GM12878 (cell line): ENCODE data around the gene ADARB1. TPM values are rescaled to one million over a fixed set of nuclear protein-coding genes. Genes with fewer than 3 reads are reported as not detected.

Source experiments
- ATAC-seq: fragments of 200-7000 bp; cut with Tn5 transposase; 3 replicates; pipeline ENCODE4 v1.9.1; 2020; ENCODE audit warnings: mild to moderate bottlenecking, moderate library complexity
- BruUV-seq: library from RNA; stranded (reverse); fragments of 400-500 nt; replicated peaks from 2 replicates; lab custom pipeline; 2021; lab: Mats Ljungman, UMichigan
- CTCF ChIA-PET: fragments of 300-600 bp; sonication (Branson Sonifier 250); formaldehyde crosslinking; extraction: SDS; loops from one replicate; lab custom pipeline; 2021; ENCODE audit warnings: inconsistent platforms; lab: Yijun Ruan, JAX
- POLR2A ChIA-PET: fragments of 350-600 bp; formaldehyde crosslinking; extraction: SDS; loops from one replicate; lab custom pipeline; 2021; ENCODE audit warnings: inconsistent platforms; lab: Charles Lee
- RAD21 ChIA-PET: fragments of 300-600 bp; sonication (Branson Sonifier 250); formaldehyde crosslinking; loops from one replicate; lab custom pipeline; 2023; ENCODE audit warnings: antibody characterized with exemption; ENCODE audit not compliant: unreplicated experiment; lab: Charles Lee
- SMC1A ChIA-PET: fragments of 300-600 bp; sonication (Branson Sonifier 250); formaldehyde crosslinking; loops from one replicate; lab custom pipeline; 2023; ENCODE audit not compliant: unreplicated experiment, uncharacterized antibody; lab: Charles Lee
- DNase-seq: peaks from one replicate; pipeline ENCODE4 v3.0.0-alpha.2; 2011; ENCODE audit warnings: low read depth, low spot score
- FAIRE-seq: peaks from 3 replicates; lab custom pipeline; 2011; peaks lifted over from hg19 to GRCh38; lab: Jason Lieb, UNC
- H2AFZ ChIP-seq: 2 replicates; pipeline ENCODE4 v1.6.0; 2011; ENCODE audit warnings: low read depth, low read length, control low read depth; ENCODE audit not compliant: control insufficient read depth
- H3K27ac ChIP-seq: 2 replicates; pipeline ENCODE4 v1.5.1; 2011; ENCODE audit warnings: control low read depth; ENCODE audit not compliant: control insufficient read depth, insufficient read depth
- H3K27me3 ChIP-seq, 2 experiments: replicated peaks in 1 of 2; 2 replicates each; pipeline versions ENCODE4 v1.6.0 to v1.6.1; 2011; ENCODE audit warnings: low read length in 1 of 2; ENCODE audit not compliant: control insufficient read depth in 2 of 2, insufficient read depth in 2 of 2
- H3K36me3 ChIP-seq, 2 experiments: 2 replicates each; pipeline ENCODE4 v1.5.1; 2011; ENCODE audit warnings: low read length in 1 of 2; ENCODE audit not compliant: control insufficient read depth in 2 of 2, insufficient read depth in 2 of 2
- H3K4me1 ChIP-seq: 2 replicates; pipeline ENCODE4 v1.6.1; 2011; ENCODE audit warnings: mild to moderate bottlenecking, low read length, moderate library complexity, mixed read lengths; ENCODE audit not compliant: control insufficient read depth, insufficient read depth
- H3K4me2 ChIP-seq: 2 replicates; pipeline ENCODE4 v1.6.0; 2011; ENCODE audit warnings: control low read depth; ENCODE audit not compliant: control insufficient read depth, insufficient read depth
- H3K4me3 ChIP-seq: fragments of 200-600 bp; sonication (generic); 2 replicates; pipeline ENCODE4 v1.5.1; 2016
- H3K79me2 ChIP-seq: 2 replicates; pipeline ENCODE4 v1.6.0; 2011; ENCODE audit warnings: low read length; ENCODE audit not compliant: control insufficient read depth, insufficient read depth
- H3K9ac ChIP-seq: 2 replicates; pipeline ENCODE4 v1.8.0; 2011; ENCODE audit warnings: low read length, control low read depth, mixed read lengths; ENCODE audit not compliant: control insufficient read depth, insufficient read depth
- H3K9me3 ChIP-seq: replicated peaks from 3 replicates; pipeline ENCODE4 v1.5.1; 2011; ENCODE audit warnings: mild to moderate bottlenecking, low read length; ENCODE audit not compliant: control insufficient read depth, insufficient read depth
- H4K20me1 ChIP-seq: 2 replicates; pipeline ENCODE4 v1.6.0; 2011; ENCODE audit not compliant: control insufficient read depth, insufficient read depth
- DPF2 ChIP-seq: fragments of 450-650 bp; IDR thresholded peaks from 2 replicates; pipeline ENCODE4 v1.6.1; 2017; ENCODE audit warnings: mild to moderate bottlenecking
- E2F8 ChIP-seq: fragments of 450-650 bp; IDR thresholded peaks from 2 replicates; pipeline ENCODE4 v1.6.1; 2018; ENCODE audit warnings: mild to moderate bottlenecking, low read depth, moderate library complexity; ENCODE audit not compliant: partially characterized antibody
- JUND ChIP-seq: IDR thresholded peaks from 2 replicates; pipeline ENCODE4 v1.6.1; 2012; ENCODE audit warnings: low read depth, mild to moderate bottlenecking, low read length, improper control_type of control experiment, moderate library complexity
- NFXL1 ChIP-seq: fragments of 450-650 bp; IDR thresholded peaks from 2 replicates; pipeline ENCODE4 v1.6.1; 2017; ENCODE audit warnings: antibody characterized with exemption, mild to moderate bottlenecking, borderline replicate concordance
- RAD51 ChIP-seq: fragments of 450-650 bp; IDR thresholded peaks from 2 replicates; pipeline ENCODE4 v1.6.1; 2016; ENCODE audit warnings: moderate library complexity, mild to moderate bottlenecking, inconsistent platforms
- RFX5 ChIP-seq: IDR thresholded peaks from 2 replicates; pipeline ENCODE4 v1.6.1; 2011; ENCODE audit warnings: low read depth, low read length, improper control_type of control experiment
- ZNF217 ChIP-seq: fragments of 450-650 bp; IDR thresholded peaks from 2 replicates; pipeline ENCODE4 v1.6.1; 2017; ENCODE audit warnings: antibody characterized with exemption, mild to moderate bottlenecking
- WGBS: methylation state at CpG from one replicate; pipeline ENCODE4 v1.1.6; 2016; ENCODE audit warnings: low lambda C conversion rate; ENCODE audit not compliant: insufficient replicate concordance, insufficient coverage; ENCODE audit errors: missing lambda C conversion rate; 5-methylcytosine and 5-hydroxymethylcytosine counted together
- in situ Hi-C: fragments of 300-500 bp; cut with MboI; formaldehyde crosslinking; loops from 9 replicates; pipeline ENCODE4 v1.14.3; 2018; ENCODE audit warnings: mixed read lengths
- intact Hi-C: fragments of 100-400 bp; cut with micrococcal nuclease; formaldehyde crosslinking; loops from one replicate; pipeline ENCODE4 v1.14.2; 2022; ENCODE audit not compliant: unreplicated experiment
- polyA plus RNA-seq, 11 experiments: library from polyadenylated mRNA; depleted of rRNA in 4 of 11; unstranded in 6 of 11; stranded (reverse) in 5 of 11; fragments of >200 nt; fragmentation: Nextera tagmentation in 4 of 11; fragmentation: Illumina TruSeq in 1 of 11; extraction: Ambion mirVana in 4 of 11; extraction: Trizol in 1 of 11; gene quantifications; 1 replicate in 1 of 11; 2 replicates in 10 of 11; pipeline versions ENCODE4 v1.2.1 to v1.2.3, GENCODE V29; 2011 to 2016; ENCODE audit warnings: inconsistent platforms in 2 of 11, missing spikeins in 2 of 11, low read depth in 1 of 11
- total RNA-seq, 4 experiments: library from RNA; depleted of rRNA in 3 of 4; stranded (reverse); fragments of >200 nt in 3 of 4; fragmentation: Illumina TruSeq in 1 of 4; extraction: Trizol in 1 of 4; gene quantifications; 2 replicates each; pipeline versions ENCODE4 v1.2.1 to v1.2.3, GENCODE V29; 2013 to 2021

Gene ADARB1
- total and polyA plus RNA-seq, 10 of the 15 experiments (the other 5 are each of a cell fraction or from before 2014, with no cell fraction given), result 5.7 to 61.7 (median 25.3) TPM

- H3K36me3 ChIP-seq, result no peaks in the 10 kb centered on the region
- H3K4me3 ChIP-seq, result no peak overlapping the region
- DNase-seq, result no peak
- no peak overlapping the region for H2AFZ ChIP-seq
- H4K20me1 ChIP-seq, result no peaks in the 10 kb centered on the region
- no peaks in the 10 kb centered on the region for H3K9me3 ChIP-seq
- H3K79me2 ChIP-seq, result no peaks in the 10 kb centered on the region
- H3K27ac ChIP-seq, result no peak overlapping the region
- ChIA-PET POLR2A (no interaction called here), SMC1A (interaction anchor here (3.3 to 3.4 kb wide), 2 partner anchors 9 to 14 kb away, joined by 19 to 39 read pairs; no protein-coding TSS in a partner anchor), RAD21 (interaction anchor here (1.3 to 2.7 kb wide), 2 partner anchors 166 to 298 kb away, joined by 5 to 19 read pairs; no protein-coding TSS in a partner anchor), CTCF (interaction anchor here (1.3 to 8.8 kb wide), 9 partner anchors 10 to 298 kb away, joined by 6 to 236 read pairs (median 65); partner anchors contain the start of gene POFUT2)
- no TSS peak for BruUV-seq
- TF ChIP-seq JUND (no peak), RFX5 (no peak), ZNF217 (no peak), E2F8 (no peak), RAD51 (no peak), DPF2 (no peak), NFXL1 (no peak)
- ATAC-seq, result no peak
- H3K9ac ChIP-seq, result no peak overlapping the region
- H3K27me3 ChIP-seq, result peaks cover 0 to 9% of the 10 kb centered on the region in 2 experiments; a peak in 1 of 4 replicates
- intact Hi-C loops, result loop anchor here (5.0 kb wide), 2 partner anchors 95 to 145 kb away; partner anchors contain the start of gene POFUT2
- in situ Hi-C loops, result no loop called here
- H3K4me2 ChIP-seq, result no peak overlapping the region
- FAIRE-seq, result no peak
- 31% methylated on average over 12 of the region's 12 CpGs for WGBS
- H3K4me1 ChIP-seq, result no peaks in the 10 kb centered on the region
Observed at GRCh38 chr21:45142469-45143308, 68.3 kb downstream of the ADARB1 start.
